H1 (cell line): ENCODE measurements around the gene EPB42.

Source experiments
- CHD1 ChIP-seq: IDR thresholded peaks from 2 replicates; pipeline ENCODE4 v1.6.1; 2012; ENCODE audit warnings: low read depth, low read length, improper control_type of control experiment
- EP300 ChIP-seq, 2 experiments: IDR thresholded peaks; 1 replicate in 1 of 2; 2 replicates in 1 of 2; pipeline ENCODE4 v1.6.1; 2011 to 2012; ENCODE audit warnings: low read depth in 2 of 2, low read length in 2 of 2, mild to moderate bottlenecking in 2 of 2, borderline replicate concordance in 1 of 2, inconsistent platforms in 1 of 2, moderate library complexity in 1 of 2
- HDAC2 ChIP-seq, 2 experiments: fragments of 300-600 bp in 1 of 2; sonication (generic) in 1 of 2; IDR thresholded peaks; 2 replicates each; pipeline ENCODE4 v1.6.1; 2011 to 2012; ENCODE audit warnings: low read depth in 2 of 2, low read length in 2 of 2, mild to moderate bottlenecking in 2 of 2, moderate library complexity in 2 of 2, borderline replicate concordance in 1 of 2, inconsistent platforms in 1 of 2
- JUND ChIP-seq: IDR thresholded peaks from 2 replicates; pipeline ENCODE4 v1.6.1; 2011; ENCODE audit warnings: mild to moderate bottlenecking, improper control_type of control experiment, low read length
- MAFK ChIP-seq: IDR thresholded peaks from 2 replicates; pipeline ENCODE4 v1.6.1; 2012; ENCODE audit warnings: low read depth, mild to moderate bottlenecking, improper control_type of control experiment, low read length
- NANOG ChIP-seq: IDR thresholded peaks from 2 replicates; pipeline ENCODE4 v1.6.1; 2011; ENCODE audit warnings: low read length, low read depth, mild to moderate bottlenecking, inconsistent platforms; ENCODE audit not compliant: insufficient read depth, poor library complexity, severe bottlenecking
- ZNF274 ChIP-seq: IDR thresholded peaks from 2 replicates; pipeline ENCODE4 v1.7.0; 2012; ENCODE audit warnings: low read length, borderline replicate concordance; ENCODE audit errors: extremely low read depth
- TF ChIP-seq, protein P1 (sequence below), 3 experiments: IDR thresholded peaks; 1 replicate in 2 of 3; 2 replicates in 1 of 3; pipeline versions ENCODE4 v1.5.1 to v1.6.1; 2011; ENCODE audit warnings: low read length in 3 of 3, mild to moderate bottlenecking in 3 of 3, inconsistent platforms in 2 of 3, low read depth in 1 of 3, moderate library complexity in 1 of 3; ENCODE audit not compliant: insufficient read depth in 1 of 3; ENCODE audit errors: control extremely low read depth in 1 of 3

DNA sequence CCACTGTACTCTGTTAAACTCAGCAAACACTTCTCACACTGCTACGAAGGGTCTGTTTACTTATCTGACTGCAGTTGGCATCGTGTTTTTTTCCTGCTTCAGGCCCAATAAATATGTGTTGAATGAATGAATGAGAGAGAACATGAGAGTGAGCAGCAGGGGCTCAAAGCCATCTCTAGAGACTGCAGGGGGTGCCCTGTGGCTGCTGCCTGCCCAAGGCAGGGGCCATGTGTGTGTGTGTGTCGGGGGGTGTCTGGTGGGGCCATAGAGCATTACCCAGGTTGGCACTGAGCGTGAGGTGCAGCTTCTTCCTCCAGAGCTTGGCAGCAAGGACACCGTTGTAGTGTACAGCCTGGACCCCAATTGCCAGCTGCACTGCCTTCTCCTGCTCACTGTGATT, 14.8 kb downstream of the EPB42 start:
- TF ChIP-seq CHD1 = no peak
- TF ChIP-seq EP300 (IDR thresholded peaks at IDR 0.05; ENCODE audit: borderline replicate concordance in 1 of 2, low read depth in 2 of 2, low read length in 2 of 2) = no peak
- TF ChIP-seq ZNF274 = no peak
- no peak for TF ChIP-seq JUND
- TF ChIP-seq, protein P1, sequence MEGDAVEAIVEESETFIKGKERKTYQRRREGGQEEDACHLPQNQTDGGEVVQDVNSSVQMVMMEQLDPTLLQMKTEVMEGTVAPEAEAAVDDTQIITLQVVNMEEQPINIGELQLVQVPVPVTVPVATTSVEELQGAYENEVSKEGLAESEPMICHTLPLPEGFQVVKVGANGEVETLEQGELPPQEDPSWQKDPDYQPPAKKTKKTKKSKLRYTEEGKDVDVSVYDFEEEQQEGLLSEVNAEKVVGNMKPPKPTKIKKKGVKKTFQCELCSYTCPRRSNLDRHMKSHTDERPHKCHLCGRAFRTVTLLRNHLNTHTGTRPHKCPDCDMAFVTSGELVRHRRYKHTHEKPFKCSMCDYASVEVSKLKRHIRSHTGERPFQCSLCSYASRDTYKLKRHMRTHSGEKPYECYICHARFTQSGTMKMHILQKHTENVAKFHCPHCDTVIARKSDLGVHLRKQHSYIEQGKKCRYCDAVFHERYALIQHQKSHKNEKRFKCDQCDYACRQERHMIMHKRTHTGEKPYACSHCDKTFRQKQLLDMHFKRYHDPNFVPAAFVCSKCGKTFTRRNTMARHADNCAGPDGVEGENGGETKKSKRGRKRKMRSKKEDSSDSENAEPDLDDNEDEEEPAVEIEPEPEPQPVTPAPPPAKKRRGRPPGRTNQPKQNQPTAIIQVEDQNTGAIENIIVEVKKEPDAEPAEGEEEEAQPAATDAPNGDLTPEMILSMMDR (IDR thresholded peaks at IDR 0.05; ENCODE audit: control extremely low read depth in 1 of 3, insufficient read depth in 1 of 3, low read depth in 1 of 3, low read length in 3 of 3) = no peak
- no peak for TF ChIP-seq NANOG
- TF ChIP-seq MAFK = no peak
- no peak for TF ChIP-seq HDAC2 (IDR thresholded peaks at IDR 0.05; ENCODE audit: borderline replicate concordance in 1 of 2, low read depth in 2 of 2, low read length in 2 of 2)
